Measurements from ENCODE around the gene THYN1. TPM values are rescaled to one million over a fixed set of nuclear protein-coding genes. Genes with fewer than 3 reads are reported as not detected.

The THYN1 gene
- total RNA-seq, 3 donors from 2014 or later = 51.7 to 73.9 (median 58.7) TPM

- H3K27ac ChIP-seq = no peak overlapping the region
Measured at GRCh38 chr11:134202661-134203060, 50.5 kb downstream of the THYN1 start.

GRCh38 chr11:134200688-134201087 is 52.5 kb downstream of the THYN1 start:
- TF ChIP-seq CTCF (IDR thresholded peaks at IDR 0.05) (no peak), POLR2A (IDR thresholded peaks at IDR 0.05) (no peak), POLR2AphosphoS5 (IDR thresholded peaks at IDR 0.05) (no peak)
- Histone ChIP-seq H3K27me3 (no peaks in the 10 kb centered on the region), H3K4me1 (no peaks in the 10 kb centered on the region), H3K36me3 (peaks cover 3% of the 10 kb centered on the region), H3K4me3 (no peak overlapping the region), H3K27ac (no peak overlapping the region), H3K9me3 (no peaks in the 10 kb centered on the region)
- intact Hi-C loops (cut with DNase I; ENCODE audit: low total_unique reads) = no loop called here
- DNase-seq (ENCODE audit: low spot score in 2 of 2) = no peak

More at GRCh38 chr11:134202661-134203060, 50.5 kb downstream of the THYN1 start:
- TF ChIP-seq POLR2A (IDR thresholded peaks at IDR 0.05) (no peak), CTCF (IDR thresholded peaks at IDR 0.05) (no peak), POLR2AphosphoS5 (IDR thresholded peaks at IDR 0.05) (no peak)
- Histone ChIP-seq H3K4me1 (no peaks in the 10 kb centered on the region), H3K4me3 (no peak overlapping the region), H3K9me3 (no peaks in the 10 kb centered on the region), H3K36me3 (peaks cover 3% of the 10 kb centered on the region), H3K27me3 (no peaks in the 10 kb centered on the region)
- no peak for DNase-seq (ENCODE audit: low spot score in 2 of 2)
- intact Hi-C loops (cut with DNase I; ENCODE audit: low total_unique reads) = loop anchor here (2.0 kb wide), 1 partner anchor 46 kb away; no protein-coding TSS in a partner anchor

- DNase-seq (ENCODE audit: low spot score in 2 of 2) = no peak
- TF ChIP-seq POLR2A (IDR thresholded peaks at IDR 0.05) = no peak
- TF ChIP-seq POLR2AphosphoS5 (IDR thresholded peaks at IDR 0.05) = no peak
- no peak for TF ChIP-seq CTCF (IDR thresholded peaks at IDR 0.05)
- H3K4me1 ChIP-seq = no peaks in the 10 kb centered on the region
- no peak overlapping the region for H3K27ac ChIP-seq
- H3K4me3 ChIP-seq = no peak overlapping the region
- intact Hi-C loops (cut with DNase I; ENCODE audit: low total_unique reads) = no loop called here
- H3K27me3 ChIP-seq = no peaks in the 10 kb centered on the region
- H3K9me3 ChIP-seq = no peaks in the 10 kb centered on the region
- H3K36me3 ChIP-seq = peaks cover 3% of the 10 kb centered on the region
Measured at GRCh38 chr11:134199531-134199930, 53.6 kb downstream of the THYN1 start.

Other genes starting within 250 kb of the THYN1 start
- gene JAM3, start 184.3 kb downstream of the THYN1 start, total RNA-seq = 10 to 100 TPM; 25.0 to 34.5 (median 33.8) TPM
- gene NCAPD3, start 29.4 kb downstream of the THYN1 start, total RNA-seq = 10 to 100 TPM; 12.0 to 16.5 (median 12.1) TPM
- 10 to 100 TPM; 34.4 to 45.0 (median 40.1) TPM for gene VPS26B, start 28.7 kb downstream of the THYN1 start, total RNA-seq
- 10 to 100 TPM; 20.5 to 46.2 (median 40.4) TPM for gene ACAD8, start 216 bp upstream of the THYN1 start, total RNA-seq
- 1 to 10 TPM in 2 of 3 donors, not detected in 1; 1.0 to 1.6 TPM for gene GLB1L3, start 23.0 kb upstream of the THYN1 start, total RNA-seq
- 10 to 100 TPM in 1 of 3 donors, 1 to 10 TPM in 2; 3.4 to 11.5 (median 6.6) TPM for gene GLB1L2, start 78.6 kb upstream of the THYN1 start, total RNA-seq
- 1 to 10 TPM in 2 of 3 donors, under 1 TPM in 1; 0.16 to 2.9 (median 2.8) TPM for gene B3GAT1, start 158.9 kb upstream of the THYN1 start, total RNA-seq